GM12878 (cell line): ENCODE measurements around the gene ARHGAP9. TPM values are rescaled to one million over a fixed set of nuclear protein-coding genes. Genes with fewer than 3 reads are reported as not detected.

Source experiments
- ATAC-seq: fragments of 200-7000 bp; cut with Tn5 transposase; 3 replicates; pipeline ENCODE4 v1.9.1; 2020; ENCODE audit warnings: mild to moderate bottlenecking, moderate library complexity
- BruUV-seq: library from RNA; stranded (reverse); fragments of 400-500 nt; replicated peaks from 2 replicates; lab custom pipeline; 2021; lab: Mats Ljungman, UMichigan
- CTCF ChIA-PET: fragments of 300-600 bp; sonication (Branson Sonifier 250); formaldehyde crosslinking; extraction: SDS; loops from one replicate; lab custom pipeline; 2021; ENCODE audit warnings: inconsistent platforms; lab: Yijun Ruan, JAX
- POLR2A ChIA-PET: fragments of 350-600 bp; formaldehyde crosslinking; extraction: SDS; loops from one replicate; lab custom pipeline; 2021; ENCODE audit warnings: inconsistent platforms; lab: Charles Lee
- RAD21 ChIA-PET: fragments of 300-600 bp; sonication (Branson Sonifier 250); formaldehyde crosslinking; loops from one replicate; lab custom pipeline; 2023; ENCODE audit warnings: antibody characterized with exemption; ENCODE audit not compliant: unreplicated experiment; lab: Charles Lee
- SMC1A ChIA-PET: fragments of 300-600 bp; sonication (Branson Sonifier 250); formaldehyde crosslinking; loops from one replicate; lab custom pipeline; 2023; ENCODE audit not compliant: unreplicated experiment, uncharacterized antibody; lab: Charles Lee
- DNase-seq: peaks from one replicate; pipeline ENCODE4 v3.0.0-alpha.2; 2011; ENCODE audit warnings: low read depth, low spot score
- FAIRE-seq: peaks from 3 replicates; lab custom pipeline; 2011; peaks lifted over from hg19 to GRCh38; lab: Jason Lieb, UNC
- H2AFZ ChIP-seq: 2 replicates; pipeline ENCODE4 v1.6.0; 2011; ENCODE audit warnings: low read depth, low read length, control low read depth; ENCODE audit not compliant: control insufficient read depth
- H3K27ac ChIP-seq: 2 replicates; pipeline ENCODE4 v1.5.1; 2011; ENCODE audit warnings: control low read depth; ENCODE audit not compliant: control insufficient read depth, insufficient read depth
- H3K27me3 ChIP-seq, 2 experiments: replicated peaks in 1 of 2; 2 replicates each; pipeline versions ENCODE4 v1.6.0 to v1.6.1; 2011; ENCODE audit warnings: low read length in 1 of 2; ENCODE audit not compliant: control insufficient read depth in 2 of 2, insufficient read depth in 2 of 2
- H3K36me3 ChIP-seq, 2 experiments: 2 replicates each; pipeline ENCODE4 v1.5.1; 2011; ENCODE audit warnings: low read length in 1 of 2; ENCODE audit not compliant: control insufficient read depth in 2 of 2, insufficient read depth in 2 of 2
- H3K4me1 ChIP-seq: 2 replicates; pipeline ENCODE4 v1.6.1; 2011; ENCODE audit warnings: mild to moderate bottlenecking, low read length, moderate library complexity, mixed read lengths; ENCODE audit not compliant: control insufficient read depth, insufficient read depth
- H3K4me2 ChIP-seq: 2 replicates; pipeline ENCODE4 v1.6.0; 2011; ENCODE audit warnings: control low read depth; ENCODE audit not compliant: control insufficient read depth, insufficient read depth
- H3K4me3 ChIP-seq: fragments of 200-600 bp; sonication (generic); 2 replicates; pipeline ENCODE4 v1.5.1; 2016
- H3K79me2 ChIP-seq: 2 replicates; pipeline ENCODE4 v1.6.0; 2011; ENCODE audit warnings: low read length; ENCODE audit not compliant: control insufficient read depth, insufficient read depth
- H3K9ac ChIP-seq: 2 replicates; pipeline ENCODE4 v1.8.0; 2011; ENCODE audit warnings: low read length, control low read depth, mixed read lengths; ENCODE audit not compliant: control insufficient read depth, insufficient read depth
- H3K9me3 ChIP-seq: replicated peaks from 3 replicates; pipeline ENCODE4 v1.5.1; 2011; ENCODE audit warnings: mild to moderate bottlenecking, low read length; ENCODE audit not compliant: control insufficient read depth, insufficient read depth
- H4K20me1 ChIP-seq: 2 replicates; pipeline ENCODE4 v1.6.0; 2011; ENCODE audit not compliant: control insufficient read depth, insufficient read depth
- FOXK2 ChIP-seq: fragments of 450-650 bp; IDR thresholded peaks from 2 replicates; pipeline ENCODE4 v1.6.1; 2017; ENCODE audit warnings: mild to moderate bottlenecking, moderate library complexity
- NBN ChIP-seq: fragments of 450-650 bp; IDR thresholded peaks from 2 replicates; pipeline ENCODE4 v1.6.1; 2016
- RB1 ChIP-seq: fragments of 450-650 bp; formaldehyde crosslinking; IDR thresholded peaks from 2 replicates; pipeline ENCODE4 v1.6.1; 2017; ENCODE audit warnings: mild to moderate bottlenecking, borderline replicate concordance
- SKIL ChIP-seq: fragments of 450-650 bp; IDR thresholded peaks from 2 replicates; pipeline ENCODE4 v1.6.1; 2017; ENCODE audit warnings: mild to moderate bottlenecking, low read depth, inconsistent platforms; ENCODE audit not compliant: poor library complexity, severe bottlenecking
- ZNF24 ChIP-seq: fragments of 450-650 bp; IDR thresholded peaks from 2 replicates; pipeline ENCODE4 v1.6.1; 2017; ENCODE audit warnings: antibody characterized with exemption, mild to moderate bottlenecking
- WGBS: methylation state at CpG from one replicate; pipeline ENCODE4 v1.1.6; 2016; ENCODE audit warnings: low lambda C conversion rate; ENCODE audit not compliant: insufficient replicate concordance, insufficient coverage; ENCODE audit errors: missing lambda C conversion rate; 5-methylcytosine and 5-hydroxymethylcytosine counted together
- in situ Hi-C: fragments of 300-500 bp; cut with MboI; formaldehyde crosslinking; loops from 9 replicates; pipeline ENCODE4 v1.14.3; 2018; ENCODE audit warnings: mixed read lengths
- intact Hi-C: fragments of 100-400 bp; cut with micrococcal nuclease; formaldehyde crosslinking; loops from one replicate; pipeline ENCODE4 v1.14.2; 2022; ENCODE audit not compliant: unreplicated experiment
- polyA plus RNA-seq, 11 experiments: library from polyadenylated mRNA; depleted of rRNA in 4 of 11; unstranded in 6 of 11; stranded (reverse) in 5 of 11; fragments of >200 nt; fragmentation: Nextera tagmentation in 4 of 11; fragmentation: Illumina TruSeq in 1 of 11; extraction: Ambion mirVana in 4 of 11; extraction: Trizol in 1 of 11; gene quantifications; 1 replicate in 1 of 11; 2 replicates in 10 of 11; pipeline versions ENCODE4 v1.2.1 to v1.2.3, GENCODE V29; 2011 to 2016; ENCODE audit warnings: inconsistent platforms in 2 of 11, missing spikeins in 2 of 11, low read depth in 1 of 11
- total RNA-seq, 4 experiments: library from RNA; depleted of rRNA in 3 of 4; stranded (reverse); fragments of >200 nt in 3 of 4; fragmentation: Illumina TruSeq in 1 of 4; extraction: Trizol in 1 of 4; gene quantifications; 2 replicates each; pipeline versions ENCODE4 v1.2.1 to v1.2.3, GENCODE V29; 2013 to 2021

The ARHGAP9 gene
- total and polyA plus RNA-seq, 10 of the 15 experiments (the other 5 are each of a cell fraction or from before 2014, with no cell fraction given): 19.5 to 102 (median 76.8) TPM

GRCh38 chr12:57473886-57474285, 5.8 kb downstream of the ARHGAP9 start:
- ChIA-PET POLR2A (interaction anchor here (1.0 to 1.3 kb wide), 2 partner anchors 15 to 19 kb away, joined by 3 read pairs; partner anchors contain the start of gene INHBE), SMC1A (no interaction called here), RAD21 (no interaction called here), CTCF (interaction anchor here (0.8 to 8.1 kb wide), 4 partner anchors 8 to 163 kb away, joined by 3 to 114 read pairs (median 3); partner anchors contain the start of gene GLI1)
- TF ChIP-seq SKIL (no peak), ZNF24 (no peak), NBN (no peak), FOXK2 (no peak), RB1 (no peak)
- peaks cover 1 to 30% of the 10 kb centered on the region in 2 experiments for H3K36me3 ChIP-seq
- no TSS peak for BruUV-seq
- intact Hi-C loops (loop anchor here (10.0 kb wide), 1 partner anchor 281 kb away; the partner anchor contains the start of genes CDK4 and MARCHF9), in situ Hi-C loops (no loop called here)
- DNase-seq (no peak), ATAC-seq (no peak), FAIRE-seq (no peak)
- H3K4me3 ChIP-seq: no peak overlapping the region
- H2AFZ ChIP-seq: no peak overlapping the region
- no peaks in the 10 kb centered on the region for H4K20me1 ChIP-seq
- peaks cover 43% of the 10 kb centered on the region for H3K79me2 ChIP-seq
- peaks cover 15% of the 10 kb centered on the region for H3K4me1 ChIP-seq
- no peak overlapping the region for H3K4me2 ChIP-seq
- H3K27ac ChIP-seq: no peak overlapping the region
- H3K27me3 ChIP-seq: no peaks in the 10 kb centered on the region
- no peaks in the 10 kb centered on the region for H3K9me3 ChIP-seq
- 97% methylated on average over 5 of the region's 5 CpGs for WGBS
- H3K9ac ChIP-seq: no peak overlapping the region
